Activated CD8-positive, alpha-beta memory T cell treated with anti-CD3 and anti-CD28 coated beads, Interleukin-2, amount 50 U/mL, for 48 hours (primary cell): Measurements from ENCODE around the gene CLMP.
"Not testable (repeated sequence)": the region's sequence is repeated elsewhere in the genome, so short reads cannot be mapped to it uniquely, and the experiment has no call there.

Experiments used
- DNase-seq: peaks from one replicate; pipeline ENCODE4 v3.0.0-alpha.2; 2020

The CLMP gene

DNA sequence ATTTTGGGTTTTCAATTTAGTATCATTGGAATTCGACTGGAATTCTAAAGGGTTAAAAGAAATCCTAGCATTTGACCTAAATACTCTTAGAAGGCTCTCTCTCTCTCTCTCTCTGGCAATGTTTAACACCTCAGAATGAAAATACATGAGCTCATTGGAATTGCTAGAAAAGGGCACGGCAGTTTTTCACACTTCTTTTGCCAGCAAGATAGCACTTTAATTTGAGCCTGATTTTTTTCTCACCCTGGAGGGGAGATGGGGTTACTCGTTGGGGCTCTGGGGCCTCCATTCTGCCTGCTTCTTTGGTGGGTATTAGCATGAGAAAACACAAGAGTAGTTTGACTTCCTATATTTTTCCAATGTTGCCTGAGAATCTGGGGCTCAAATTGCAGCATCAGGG is 22.8 kb upstream of the CLMP start:
- no peak for DNase-seq

DNA sequence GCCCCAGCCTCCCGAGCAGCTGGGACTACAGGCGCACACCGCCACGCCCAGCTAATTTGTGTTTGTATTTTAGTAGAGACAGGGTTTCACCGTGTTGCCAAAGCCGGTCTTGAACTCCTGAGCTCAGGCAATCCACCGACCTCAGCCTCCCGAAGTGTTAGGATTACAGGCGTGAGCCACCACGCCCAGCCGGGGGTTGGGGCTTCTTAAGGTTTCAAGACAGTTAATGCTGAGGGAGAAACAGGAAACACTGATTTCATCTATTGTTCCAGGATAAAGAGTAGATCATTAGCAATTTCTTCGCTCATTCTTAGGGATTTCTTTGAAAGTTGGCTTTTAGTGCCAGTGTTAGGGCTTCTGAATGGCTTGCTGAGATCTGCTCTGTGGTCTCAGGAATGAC is 21.2 kb upstream of the CLMP start:
- no peak for DNase-seq

DNA sequence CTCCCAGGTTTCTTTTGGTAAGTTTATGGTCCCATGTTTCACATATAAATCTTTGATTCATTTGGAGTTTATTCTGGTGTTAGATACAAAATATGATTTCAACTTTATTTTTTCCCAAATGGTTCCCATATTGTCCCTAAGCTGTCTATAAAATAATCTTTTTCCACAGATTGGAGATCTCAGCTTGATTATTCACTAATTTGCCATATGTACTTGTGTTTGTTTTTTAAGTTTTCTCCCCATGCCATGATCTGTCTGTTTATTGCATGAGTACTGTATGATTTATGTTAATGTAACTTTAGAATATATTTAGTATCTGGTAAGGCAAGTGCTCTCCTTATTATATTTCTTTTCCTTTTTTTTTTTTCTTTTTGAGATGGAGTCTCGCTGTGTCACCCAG is 19.9 kb upstream of the CLMP start:
- no peak for DNase-seq

DNA sequence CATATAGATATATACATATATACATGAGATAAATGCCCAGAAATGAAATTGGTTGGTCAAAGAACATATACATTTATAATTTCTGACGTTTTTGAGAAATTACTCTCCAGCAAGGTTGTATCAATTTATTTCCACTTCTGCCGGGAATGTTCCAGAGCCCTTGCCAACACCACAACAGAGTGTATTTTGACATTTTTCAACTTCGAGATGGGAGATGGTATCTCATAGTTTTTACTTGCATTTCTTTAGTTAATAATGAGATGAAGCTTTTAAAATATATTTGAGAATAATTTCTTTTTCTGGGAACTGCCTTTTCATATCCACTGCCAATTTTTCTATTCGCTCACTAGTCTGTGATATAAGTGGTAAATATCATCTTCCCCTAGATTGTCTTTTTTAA is 19.3 kb upstream of the CLMP start:
- DNase-seq: no peak

DNA sequence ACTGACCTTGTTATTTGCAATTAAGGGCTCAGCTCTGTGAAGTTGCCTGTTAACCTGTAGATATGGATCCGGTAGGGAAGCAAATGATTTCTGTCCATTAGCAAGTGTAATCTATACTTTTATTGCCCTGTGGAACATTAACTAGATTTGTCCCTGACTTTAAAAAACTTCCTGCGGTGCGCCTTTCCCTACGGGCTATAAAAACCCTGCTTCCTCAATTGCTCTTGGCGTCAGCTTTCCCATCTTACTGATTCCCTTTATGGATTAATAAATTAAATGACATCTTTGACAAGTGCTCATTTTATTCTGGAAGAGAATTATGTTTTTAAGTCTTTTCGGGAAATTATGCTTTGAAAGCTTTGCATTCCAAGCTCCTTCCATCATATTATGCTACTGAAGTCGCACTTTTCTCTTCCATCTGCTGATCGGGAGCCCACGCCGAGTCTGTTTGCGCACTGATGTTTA is 18.3 kb upstream of the CLMP start:
- no peak for DNase-seq

DNA sequence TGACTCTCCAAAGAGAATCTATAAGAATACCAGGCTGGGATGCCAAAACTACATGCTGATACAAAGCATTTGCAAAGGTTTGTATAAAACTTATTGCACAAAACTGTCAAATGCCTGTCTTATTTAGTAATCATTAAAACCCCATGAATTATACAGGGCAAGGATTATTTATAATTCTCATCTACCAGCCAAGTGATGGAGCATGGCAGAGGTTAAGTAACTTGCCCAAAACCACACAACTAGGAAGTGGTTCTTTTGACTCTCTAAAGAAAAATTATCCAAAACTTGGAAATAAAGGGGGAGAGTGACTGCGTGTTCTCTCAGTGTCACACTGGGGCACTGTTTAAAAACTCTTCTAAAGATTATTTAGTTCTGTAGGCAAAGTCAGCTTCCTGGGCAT is 17.4 kb upstream of the CLMP start:
- no peak for DNase-seq

DNA sequence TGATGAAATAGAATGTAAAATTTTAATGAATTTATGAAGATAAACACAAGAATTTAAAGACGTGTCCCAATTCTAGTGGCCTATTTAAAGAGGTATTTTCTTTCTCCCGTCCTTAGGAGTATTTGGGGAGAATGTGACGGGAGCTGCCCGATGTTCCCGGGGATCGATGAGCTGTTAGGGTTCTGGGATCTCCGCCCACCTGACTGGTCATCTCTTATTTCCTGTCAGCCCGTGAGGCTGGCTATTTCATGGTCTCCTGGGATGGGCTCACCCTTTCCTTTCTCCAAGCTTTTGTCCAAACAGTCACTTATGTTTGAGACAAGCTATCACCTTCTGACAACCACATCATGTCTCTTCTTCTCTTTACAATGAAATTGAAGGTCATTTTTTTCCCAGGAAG is 16.9 kb upstream of the CLMP start:
- no peak for DNase-seq

DNA sequence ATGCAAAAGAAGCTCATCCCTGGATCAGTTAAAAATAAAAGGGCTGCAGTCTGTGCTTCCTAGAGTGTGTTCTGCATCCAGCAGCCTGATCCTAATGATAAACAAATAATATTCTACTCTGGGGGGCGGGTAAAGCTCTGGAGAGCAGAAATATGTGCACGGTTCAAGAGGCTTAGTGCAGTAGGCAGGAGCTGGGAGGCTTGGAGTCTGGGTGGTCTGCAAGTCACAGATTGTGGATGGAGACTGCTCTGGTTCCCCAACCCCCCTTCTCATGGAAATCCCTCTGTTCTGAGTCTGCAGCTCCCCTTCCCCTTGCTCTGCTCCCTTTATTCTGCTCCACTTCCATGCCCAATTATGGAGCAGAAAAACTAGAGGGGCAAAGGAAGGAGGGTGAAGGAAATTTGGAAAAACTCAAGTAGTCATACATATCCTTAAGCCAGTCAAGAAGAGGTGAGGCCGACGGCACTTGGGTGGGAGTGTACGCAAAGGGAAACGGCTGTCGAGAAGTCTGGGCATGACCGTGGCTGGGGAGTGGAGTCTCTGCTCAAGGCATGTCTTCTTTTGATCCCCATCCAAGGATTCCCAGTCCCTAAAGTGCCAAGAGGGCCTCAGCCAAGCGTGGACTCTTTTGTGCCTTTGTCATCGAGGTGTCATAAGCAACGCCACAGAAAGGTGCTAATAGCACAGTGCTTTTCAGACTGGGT is 16.3 kb upstream of the CLMP start:
- no peak for DNase-seq

DNA sequence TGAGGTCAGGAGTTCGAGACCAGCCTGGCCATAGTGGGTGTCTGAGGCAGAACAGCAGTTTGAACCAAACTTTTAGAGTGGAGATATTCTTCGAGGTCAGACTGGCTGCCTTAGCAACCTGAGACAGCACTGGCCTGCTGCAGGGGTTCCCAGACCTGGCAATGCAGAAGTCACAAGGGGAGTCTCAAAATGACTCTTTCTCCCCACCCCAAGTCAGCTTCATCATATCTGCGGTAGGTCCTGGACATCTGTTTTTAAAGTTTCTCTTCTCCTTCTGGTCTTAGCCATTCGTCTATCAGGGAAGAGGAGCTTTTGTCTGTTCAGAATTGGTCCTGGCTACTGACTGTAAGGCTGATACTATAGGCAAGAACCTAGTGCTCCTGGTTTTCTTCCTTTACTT is 14.5 kb upstream of the CLMP start:
- no peak for DNase-seq

DNA sequence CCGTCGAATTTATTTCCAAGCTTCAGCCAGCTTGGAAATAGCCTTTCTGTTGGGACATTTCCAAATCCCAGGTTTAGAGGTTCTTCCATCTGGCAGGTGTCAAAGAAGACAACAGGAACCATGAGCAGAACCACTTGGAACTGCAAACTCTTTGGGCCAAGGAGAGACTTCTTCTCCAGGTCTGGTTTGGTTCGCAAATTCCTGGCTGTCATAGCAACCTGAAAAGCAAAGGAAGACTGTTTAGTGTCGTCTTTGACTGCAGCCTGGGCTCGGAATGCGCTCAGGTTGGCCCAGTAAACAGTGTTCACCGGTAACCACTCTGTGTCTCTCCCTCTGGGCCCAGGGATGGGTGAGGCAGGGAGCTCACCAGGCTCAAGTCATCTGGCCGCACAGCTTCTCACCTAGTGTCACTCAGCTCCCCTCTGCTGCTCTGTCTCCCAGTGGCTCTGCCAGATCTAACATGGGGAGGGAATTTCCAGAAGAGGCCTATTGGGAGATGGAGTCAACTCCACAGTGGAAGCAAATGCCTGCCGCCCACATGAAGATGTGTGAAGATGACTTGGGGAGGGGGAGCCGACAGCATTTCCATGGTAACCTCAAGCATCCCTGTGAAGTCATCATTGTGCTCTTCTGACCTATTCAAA is 11.9 kb upstream of the CLMP start:
- no peak for DNase-seq

DNA sequence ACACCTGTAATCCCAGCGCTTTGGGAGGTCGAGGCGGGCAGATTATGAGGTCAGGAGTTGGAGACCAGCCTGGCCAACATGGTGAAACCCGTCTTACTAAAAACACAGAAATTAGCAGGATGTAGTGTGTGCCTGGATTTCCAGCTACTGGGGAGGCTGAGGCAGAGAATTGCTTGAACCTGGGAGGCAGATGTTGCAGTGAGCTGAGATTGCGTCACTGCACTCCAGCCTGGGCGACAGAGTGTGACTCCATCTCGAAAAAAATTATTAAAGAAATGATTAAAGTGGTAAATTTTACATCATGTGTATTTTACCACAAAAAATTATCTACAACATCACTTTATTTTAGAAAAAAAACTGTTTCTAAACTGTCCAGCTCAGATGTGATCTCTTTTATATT is 11.0 kb upstream of the CLMP start:
- not testable (repeated sequence) for DNase-seq

DNA sequence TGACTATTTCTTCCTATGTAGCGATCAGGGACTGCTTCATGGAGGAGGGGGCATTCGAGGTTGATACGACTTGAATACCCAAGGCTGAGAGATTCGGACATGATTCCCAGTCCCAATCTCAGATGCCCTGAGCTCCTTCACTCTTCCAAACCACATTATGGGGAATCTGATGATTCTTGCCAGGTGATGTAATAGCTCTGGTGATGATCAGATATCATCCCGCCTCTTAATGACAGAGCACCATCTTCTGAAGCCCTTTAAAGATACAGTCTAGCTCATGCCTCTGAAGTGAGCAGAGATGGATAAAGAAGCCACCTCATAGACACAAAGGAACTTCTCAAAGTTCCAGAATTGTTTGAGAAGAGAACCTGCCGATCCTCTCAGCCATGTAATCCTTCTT is 8.9 kb upstream of the CLMP start:
- no peak for DNase-seq

DNA sequence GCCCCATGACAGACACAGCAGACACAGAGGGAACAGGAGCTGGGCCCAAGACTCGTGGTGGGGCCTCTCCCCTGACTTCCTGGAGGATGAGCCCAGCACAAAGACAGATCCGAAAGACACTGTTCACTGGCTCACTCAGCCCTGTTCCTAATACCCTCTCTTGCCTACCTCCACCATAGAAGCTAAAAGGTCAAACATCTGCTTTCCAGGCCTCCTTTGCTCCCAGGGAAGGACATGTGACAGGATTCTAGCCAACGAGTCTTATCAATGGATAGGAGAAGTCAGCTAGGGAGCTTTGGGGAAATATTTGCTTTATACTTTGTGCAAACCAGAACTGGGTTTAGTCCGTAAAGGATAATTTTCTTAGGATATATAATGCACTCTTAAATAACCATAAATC is 8.4 kb upstream of the CLMP start:
- no peak for DNase-seq

DNA sequence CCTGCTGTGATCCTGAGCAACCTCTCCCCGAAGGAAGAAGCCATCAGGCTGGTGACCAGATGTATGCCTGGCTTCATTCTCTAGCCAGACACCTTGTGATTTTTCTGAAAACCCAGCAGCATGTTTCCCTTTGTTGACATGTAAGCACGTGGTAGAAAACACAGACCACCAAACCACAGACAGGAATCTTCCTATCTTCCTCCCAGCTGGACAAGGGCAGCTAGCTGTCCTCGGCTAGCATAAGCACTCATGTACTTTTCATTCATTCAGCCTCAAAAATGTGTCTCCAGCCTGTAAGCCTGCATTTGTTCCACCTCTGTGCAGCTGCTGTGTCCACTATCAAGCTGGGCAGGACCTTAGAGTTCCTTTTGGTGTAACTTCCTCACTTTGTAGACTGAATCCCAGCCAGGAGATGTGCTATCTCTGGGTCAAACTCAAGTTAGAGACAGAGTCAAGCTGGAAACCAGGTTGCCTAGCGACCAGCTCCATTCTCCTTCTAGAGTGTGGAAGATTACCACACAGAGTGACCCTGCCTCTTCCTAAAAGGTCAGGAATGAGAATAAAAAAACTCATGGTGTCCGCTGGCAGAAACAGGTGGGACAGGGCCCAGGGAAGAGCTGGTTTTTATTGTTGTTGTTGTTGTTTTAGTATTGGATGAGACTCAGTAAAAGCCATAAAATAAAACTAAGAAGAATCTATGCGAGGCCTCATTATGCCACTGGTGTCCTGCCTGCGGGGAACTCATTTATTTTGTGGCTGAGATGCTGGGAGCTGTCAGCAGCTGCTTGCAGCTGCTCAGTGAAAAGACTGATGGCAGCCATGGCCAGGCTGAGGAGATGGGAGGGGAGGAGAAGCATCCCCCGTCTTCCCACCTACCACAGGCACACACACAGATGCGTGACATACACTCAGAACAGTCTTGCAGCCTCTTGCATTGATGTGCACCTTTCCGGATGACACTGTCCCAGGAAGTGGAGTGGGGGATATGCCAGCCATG is 7.4 kb upstream of the CLMP start:
- no peak for DNase-seq

DNA sequence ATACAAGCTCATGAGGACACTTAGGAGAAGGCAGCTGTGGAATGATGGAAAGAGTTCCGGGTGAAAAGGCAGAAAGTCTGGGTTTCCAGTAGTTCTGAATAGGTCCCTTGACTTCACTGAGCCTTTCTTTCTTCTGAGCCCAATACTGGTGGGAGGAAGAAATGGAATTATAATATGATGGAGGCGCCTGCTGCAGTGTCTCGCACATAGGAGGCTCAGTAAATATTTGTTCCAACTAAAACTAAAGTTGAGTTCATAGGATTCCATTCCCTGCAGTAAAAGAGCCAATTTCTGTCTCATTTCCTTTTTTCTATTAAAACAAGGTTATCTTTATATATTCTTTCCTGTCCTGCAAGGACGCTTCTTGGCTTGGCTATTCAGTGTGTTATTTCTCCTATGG is 5.2 kb upstream of the CLMP start:
- DNase-seq: no peak

DNA sequence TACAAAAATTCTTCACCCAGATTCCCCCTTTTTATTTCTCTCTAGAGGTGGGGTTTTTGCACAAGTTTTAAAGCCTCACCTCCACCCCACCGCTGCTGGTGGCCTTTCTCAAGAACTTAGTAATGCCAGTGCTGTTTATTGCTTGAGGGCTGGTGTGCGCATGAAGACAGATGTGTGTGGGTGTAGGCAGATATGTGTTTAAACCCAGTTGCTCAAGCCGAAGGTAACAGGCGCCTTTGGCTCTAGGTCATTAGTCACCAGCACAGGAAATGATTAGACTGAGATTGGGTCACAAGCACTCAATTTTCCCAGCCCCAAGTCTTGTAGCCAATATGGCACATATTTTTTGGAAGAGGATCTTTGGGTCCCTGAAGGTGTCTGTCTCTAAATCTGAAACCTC is 2.7 kb upstream of the CLMP start:
- no peak for DNase-seq

DNA sequence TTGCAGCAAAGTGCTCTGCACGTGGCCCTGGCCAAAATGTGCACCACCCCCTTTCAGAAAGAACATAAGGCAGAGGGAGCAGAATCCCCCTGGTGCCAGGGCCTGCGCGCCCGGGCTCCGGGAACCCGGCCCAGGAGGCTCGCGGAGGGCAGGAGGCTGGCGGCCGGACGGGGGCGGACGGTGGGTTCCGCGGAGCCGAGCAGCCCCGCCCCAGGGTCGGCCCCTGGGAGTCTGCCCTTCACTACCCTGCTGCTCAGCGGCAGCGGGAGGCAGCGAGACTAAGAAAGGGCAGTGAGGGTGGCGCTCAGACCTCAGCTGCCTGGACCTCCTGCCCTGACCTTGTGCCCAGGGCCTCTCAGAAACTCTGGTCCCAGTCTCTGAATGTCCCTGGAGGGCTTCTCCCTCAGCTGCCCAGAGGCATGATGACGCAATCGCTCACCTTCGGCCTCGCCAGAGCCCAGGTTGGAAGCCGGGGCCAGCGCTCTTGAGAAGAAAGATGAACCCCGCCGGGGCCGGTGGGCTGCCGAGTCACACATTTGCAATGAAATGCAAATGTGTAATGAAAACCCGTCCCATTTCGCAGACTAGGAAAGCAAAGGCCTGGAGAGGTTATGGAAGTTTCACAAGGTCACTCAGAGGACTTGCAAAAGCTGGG is 1.1 kb upstream of the CLMP start:
- no peak for DNase-seq

DNA sequence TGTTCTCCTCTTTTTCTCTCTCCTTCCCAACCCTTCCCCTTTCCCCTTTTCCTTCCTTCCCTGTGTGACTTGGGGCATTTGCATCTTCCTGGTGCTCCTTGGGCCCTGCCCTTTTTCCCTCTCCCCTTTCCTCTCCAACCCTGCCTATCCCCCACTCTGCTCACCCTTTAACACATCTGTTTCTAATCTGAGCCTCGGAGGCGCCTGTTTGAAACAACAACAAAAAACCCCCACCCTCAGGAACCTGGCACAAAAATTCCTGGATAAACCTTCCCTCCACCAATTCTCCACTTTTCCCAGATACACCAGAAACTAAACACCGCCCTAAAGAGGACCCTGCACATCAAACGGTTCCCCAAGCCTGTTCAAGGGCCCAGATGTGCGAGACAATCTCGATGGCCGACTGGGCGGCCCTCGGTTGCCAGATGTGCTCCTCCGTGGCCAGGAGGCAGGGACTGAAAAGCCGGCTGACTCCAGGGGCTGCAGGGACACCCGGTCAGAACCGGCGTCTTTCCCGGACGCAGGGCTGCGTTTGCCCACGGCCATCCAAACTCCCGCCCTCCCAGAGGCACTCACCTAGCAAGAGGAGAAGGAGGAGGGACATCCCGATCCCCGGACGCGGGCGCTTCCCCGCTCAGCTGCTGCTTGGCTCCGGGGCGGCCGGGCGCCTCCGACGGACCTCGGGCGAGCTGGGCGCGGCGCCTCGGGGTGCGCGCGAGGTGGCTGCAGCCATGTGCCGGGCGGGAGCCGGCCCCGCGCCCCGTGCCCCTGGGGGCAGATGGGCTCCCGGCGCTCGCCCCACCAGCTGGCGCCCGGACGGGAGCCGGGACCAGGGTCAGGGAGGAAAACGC is 486 bp downstream of the CLMP start:
- no peak for DNase-seq

DNA sequence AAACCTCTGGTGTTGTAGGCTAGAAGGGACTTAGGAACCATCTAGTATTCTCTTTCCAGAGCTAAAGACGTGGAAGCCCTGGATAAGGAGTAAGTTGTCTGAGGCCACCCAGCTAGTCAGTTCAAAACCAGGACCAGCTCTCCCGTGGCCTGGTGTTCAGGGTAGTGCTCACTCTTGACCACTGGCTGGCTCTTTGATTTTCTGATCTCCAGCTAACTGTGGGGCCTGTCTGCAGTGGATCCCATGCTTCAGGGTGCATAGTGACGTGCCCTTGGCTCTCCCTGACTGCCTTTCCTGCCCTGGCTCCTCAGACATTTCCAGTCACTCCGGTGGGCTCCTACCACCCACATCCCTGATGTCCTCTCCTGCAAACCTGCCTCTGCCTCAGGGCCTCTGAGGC is 1.3 kb downstream of the CLMP start:
- DNase-seq: no peak

DNA sequence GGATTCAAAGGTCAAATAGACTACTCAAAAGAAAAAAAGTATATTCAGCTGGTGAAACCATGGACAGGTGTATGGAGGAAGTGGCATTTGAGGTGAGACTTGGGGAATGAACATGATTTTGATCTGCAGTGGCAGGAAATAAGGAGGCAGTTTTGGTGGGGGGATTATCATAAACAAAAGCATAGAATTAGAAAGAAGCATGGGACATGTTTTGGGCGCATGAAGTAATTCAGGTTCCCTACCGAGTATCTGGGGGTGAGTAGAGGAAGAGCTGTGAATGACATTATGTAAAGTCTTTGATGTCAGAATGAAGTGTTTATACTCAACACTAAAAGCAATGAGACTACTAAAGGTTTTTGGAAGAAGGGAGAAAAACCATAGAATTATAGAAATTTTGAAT is 3.1 kb downstream of the CLMP start:
- DNase-seq: no peak

DNA sequence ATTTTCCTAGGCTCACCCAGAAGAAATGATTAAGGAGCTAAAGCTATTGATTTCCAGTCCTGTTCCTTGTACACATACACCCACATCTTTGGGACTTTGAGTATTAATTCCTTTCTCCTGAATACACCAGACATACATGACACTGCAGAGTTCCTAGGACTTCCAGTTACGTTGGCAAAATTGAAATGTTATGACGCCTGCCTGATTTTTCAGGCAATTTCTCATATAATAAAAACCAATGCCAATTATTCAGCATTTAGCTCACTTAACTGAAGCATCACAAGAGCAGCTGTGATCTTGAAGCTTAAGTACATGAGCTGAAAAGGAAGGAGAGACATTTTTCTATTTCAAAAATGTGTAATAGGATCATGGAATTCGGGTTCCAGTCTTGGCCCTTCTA is 4.5 kb downstream of the CLMP start:
- no peak for DNase-seq

DNA sequence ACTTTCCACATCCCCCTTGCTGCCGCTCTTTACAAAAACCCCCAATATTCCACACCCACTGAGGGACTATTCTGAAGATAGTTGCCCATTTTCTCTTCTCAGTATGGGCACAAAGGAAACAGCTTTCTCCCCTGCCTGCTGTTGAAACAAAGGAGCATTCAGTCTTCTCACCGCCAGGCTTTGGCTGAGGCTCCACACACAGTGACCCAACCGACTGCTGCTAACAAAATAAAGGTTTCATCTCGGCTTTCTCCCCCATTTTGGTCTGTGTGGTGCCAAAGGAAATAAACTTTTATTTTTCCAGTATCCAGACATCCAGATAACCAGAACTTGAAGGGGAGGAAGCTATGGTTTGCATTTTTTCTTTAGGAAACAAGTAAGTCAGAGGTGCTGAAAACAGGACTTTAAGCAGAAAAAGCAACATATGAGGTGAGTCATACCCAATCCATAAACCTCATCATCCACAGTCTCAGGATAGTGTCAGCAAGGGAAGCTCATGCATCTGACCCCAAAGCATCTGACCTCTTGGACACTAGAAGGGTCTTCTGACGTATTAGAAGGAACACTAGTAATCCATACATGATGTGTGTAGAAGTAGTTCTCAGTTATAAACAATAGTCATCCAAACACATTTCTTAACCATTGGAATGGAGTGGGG is 6.4 kb downstream of the CLMP start:
- DNase-seq: no peak
